ENCODE measurements around the gene TPMT. TPM values are rescaled to one million over a fixed set of nuclear protein-coding genes. Genes with fewer than 3 reads are reported as not detected.

The TPMT gene
- total RNA-seq, 1 experiment from 2014 or later: 13.3 TPM

GRCh38 chr6:18132346-18132745 is 22.5 kb downstream of the TPMT start:
- Histone ChIP-seq H4K91ac (ENCODE audit: insufficient read length, low read depth, low read length) (no peak overlapping the region), H2BK20ac (ENCODE audit: low read depth, low read length, poor library complexity, severe bottlenecking) (no peak overlapping the region), H2BK15ac (ENCODE audit: low read depth, low read length) (no peak overlapping the region), H3T11ph (ENCODE audit: low read length) (no peak overlapping the region), H3K79me1 (ENCODE audit: insufficient read depth, low read depth, low read length, poor library complexity, severe bottlenecking) (no peaks in the 10 kb centered on the region), H3K4me2 (ENCODE audit: insufficient read depth, insufficient read length, low read length) (no peak overlapping the region), H2BK120ac (ENCODE audit: low read depth, low read length, poor library complexity, severe bottlenecking) (no peak overlapping the region), H3K23me2 (ENCODE audit: insufficient read length, low read depth, low read length, poor library complexity, severe bottlenecking) (no peaks in the 10 kb centered on the region), H4K5ac (ENCODE audit: insufficient read length, low read depth, low read length) (no peak overlapping the region), H3K4ac (ENCODE audit: low read depth, low read length) (no peak overlapping the region), H2BK5ac (ENCODE audit: insufficient read length, low read length) (no peak overlapping the region), H3K9me3 (ENCODE audit: control insufficient read depth, low read depth, low read length) (no peaks in the 10 kb centered on the region), H2BK12ac (ENCODE audit: insufficient read length, low read depth, low read length) (no peak overlapping the region), H3K27me3 (ENCODE audit: insufficient read depth, low read length) (no peaks in the 10 kb centered on the region), H3K14ac (ENCODE audit: insufficient read depth, low read length) (no peak overlapping the region), H3K23ac (ENCODE audit: insufficient read length, low read depth, low read length) (no peak overlapping the region), H2AK5ac (ENCODE audit: insufficient read length, low read length) (no peak overlapping the region), H4K20me1 (ENCODE audit: control insufficient read depth, insufficient read depth, insufficient read length) (no peaks in the 10 kb centered on the region), H3K56ac (ENCODE audit: insufficient read length, low read depth, low read length) (no peak overlapping the region), H4K8ac (replicated peaks; ENCODE audit: insufficient read length, low read depth, low read length) (no peak overlapping the region), H3K9ac (ENCODE audit: extremely low read depth, insufficient read length, low read length) (no peak overlapping the region), H3K4me1 (ENCODE audit: insufficient read depth, low read length) (no peaks in the 10 kb centered on the region), H3K27ac (ENCODE audit: insufficient read length, low read depth, low read length) (no peak overlapping the region), H2AFZ (ENCODE audit: low read length) (no peak overlapping the region), H3K79me2 (ENCODE audit: insufficient read depth, low read length) (no peaks in the 10 kb centered on the region), H3K18ac (ENCODE audit: insufficient read length, low read depth, low read length) (no peak overlapping the region)
- TF ChIP-seq CTCF (conservative IDR thresholded peaks at IDR 0.05): no peak
- peak overlapping the region in 1 of 3 experiments; percentile 70; a peak in 1 of 7 replicates for H3K27ac Mint-ChIP-seq
- no peaks in the 10 kb centered on the region for H3K27me3 Mint-ChIP-seq (ENCODE audit: low read depth)
- H3K4me1 Mint-ChIP-seq: no peaks in the 10 kb centered on the region
- no CpG with 5 or more reads among the region's 3 CpGs for WGBS (ENCODE audit: extremely low coverage, insufficient read length, low lambda C conversion rate)
- H3K4me3 Mint-ChIP-seq: no peak overlapping the region
- no peak for DNase-seq
- H3K9me3 Mint-ChIP-seq: no peaks in the 10 kb centered on the region
- H3K36me3 Mint-ChIP-seq (ENCODE audit: insufficient read depth in 1 of 3, low read depth in 3 of 3): peaks cover 2 to 30% (median 24%) of the 10 kb centered on the region in 3 experiments; a peak in 5 of 7 replicates
